HAP-1 (cell line): Measurements from ENCODE around the gene WDR43.
A peak's percentile ranks its signal among the peaks of the same experiment; 100 is the strongest.
"Not testable (repeated sequence)": the region's sequence is repeated elsewhere in the genome, so short reads cannot be mapped to it uniquely, and the experiment has no call there.

ENCODE experiments used
- DNase-seq, 2 experiments: peaks; one replicate each; pipeline ENCODE4 v3.0.0-alpha.2; 2016 to 2020; ENCODE audit warnings: low spot score in 2 of 2
- H3K27me3 ChIP-seq: fragments of 250-450 bp; sonication (Bioruptor Pico); 2 replicates; pipeline ENCODE4 v1.5.1; 2020; ENCODE audit warnings: low read depth, mild to moderate bottlenecking, moderate library complexity
- H3K36me3 ChIP-seq: fragments of 250-450 bp; sonication (Bioruptor Pico); replicated peaks from 2 replicates; pipeline ENCODE4 v1.5.1; 2020; ENCODE audit warnings: mild to moderate bottlenecking
- H3K4me1 ChIP-seq: fragments of 250-450 bp; sonication (Bioruptor Pico); 2 replicates; pipeline ENCODE4 v1.5.1; 2020; ENCODE audit warnings: mild to moderate bottlenecking
- H3K4me3 ChIP-seq: fragments of 250-450 bp; sonication (Bioruptor Pico); 2 replicates; pipeline ENCODE4 v1.5.1; 2020; ENCODE audit warnings: mild to moderate bottlenecking, moderate library complexity
- H3K9me3 ChIP-seq: fragments of 250-450 bp; sonication (Bioruptor Pico); 2 replicates; pipeline ENCODE4 v1.5.1; 2020; ENCODE audit warnings: mild to moderate bottlenecking, moderate library complexity
- in situ Hi-C: fragments of 300-500 bp; cut with MboI; formaldehyde crosslinking; loops from 3 replicates; pipeline ENCODE4 v1.14.3; 2020; ENCODE audit warnings: low sequenced_read_pairs, inconsistent platforms, mixed read lengths

The WDR43 gene

DNA sequence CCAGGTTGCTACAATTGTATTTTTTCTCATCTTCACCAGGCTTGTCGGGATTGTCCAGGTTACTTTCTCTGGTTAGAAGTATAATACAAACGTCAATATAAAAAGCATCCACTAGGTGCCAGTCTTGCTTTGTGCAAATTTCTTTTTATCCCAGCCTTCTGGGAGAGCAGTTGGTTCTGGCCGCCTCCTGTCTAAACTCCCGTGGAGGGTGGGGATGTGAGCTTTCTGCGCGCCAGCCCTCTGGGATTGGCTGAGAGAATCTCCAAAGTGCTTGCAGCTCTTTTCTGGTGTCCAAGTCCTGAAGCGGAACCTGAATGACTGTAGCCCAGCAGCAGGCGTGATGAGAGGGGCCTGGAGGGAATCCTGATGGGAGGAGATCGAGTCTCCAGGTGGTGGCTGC, 64.2 kb downstream of the WDR43 start:
- no peaks in the 10 kb centered on the region for H3K27me3 ChIP-seq
- no peaks in the 10 kb centered on the region for H3K36me3 ChIP-seq
- in situ Hi-C loops = loop anchor here (5.0 to 25.0 kb wide), 3 partner anchors 234 to 1104 kb away; partner anchors contain the start of gene ALK
- no peaks in the 10 kb centered on the region for H3K9me3 ChIP-seq
- no peak overlapping the region for H3K4me3 ChIP-seq
- peaks cover 29% of the 10 kb centered on the region for H3K4me1 ChIP-seq
- peak; percentile 82 to 89 for DNase-seq

GRCh38 chr2:28960401-28960800, 65.9 kb downstream of the WDR43 start:
- H3K4me1 ChIP-seq = peaks cover 12% of the 10 kb centered on the region

GRCh38 chr2:28962505-28962904, 68.0 kb downstream of the WDR43 start:
- Histone ChIP-seq H3K36me3 (no peaks in the 10 kb centered on the region), H3K4me3 (no peak overlapping the region), H3K4me1 (no peaks in the 10 kb centered on the region), H3K27me3 (no peaks in the 10 kb centered on the region), H3K9me3 (no peaks in the 10 kb centered on the region)
- no peak for DNase-seq
- in situ Hi-C loops = loop anchor here (25.0 kb wide), 1 partner anchor 1100 kb away; no protein-coding TSS in a partner anchor

More at GRCh38 chr2:28960401-28960800, 65.9 kb downstream of the WDR43 start:
- in situ Hi-C loops = loop anchor here (25.0 kb wide), 1 partner anchor 1102 kb away; no protein-coding TSS in a partner anchor
- Histone ChIP-seq H3K4me3 (no peak overlapping the region), H3K27me3 (no peaks in the 10 kb centered on the region), H3K36me3 (no peaks in the 10 kb centered on the region), H3K9me3 (no peaks in the 10 kb centered on the region)
- no peak for DNase-seq

DNA sequence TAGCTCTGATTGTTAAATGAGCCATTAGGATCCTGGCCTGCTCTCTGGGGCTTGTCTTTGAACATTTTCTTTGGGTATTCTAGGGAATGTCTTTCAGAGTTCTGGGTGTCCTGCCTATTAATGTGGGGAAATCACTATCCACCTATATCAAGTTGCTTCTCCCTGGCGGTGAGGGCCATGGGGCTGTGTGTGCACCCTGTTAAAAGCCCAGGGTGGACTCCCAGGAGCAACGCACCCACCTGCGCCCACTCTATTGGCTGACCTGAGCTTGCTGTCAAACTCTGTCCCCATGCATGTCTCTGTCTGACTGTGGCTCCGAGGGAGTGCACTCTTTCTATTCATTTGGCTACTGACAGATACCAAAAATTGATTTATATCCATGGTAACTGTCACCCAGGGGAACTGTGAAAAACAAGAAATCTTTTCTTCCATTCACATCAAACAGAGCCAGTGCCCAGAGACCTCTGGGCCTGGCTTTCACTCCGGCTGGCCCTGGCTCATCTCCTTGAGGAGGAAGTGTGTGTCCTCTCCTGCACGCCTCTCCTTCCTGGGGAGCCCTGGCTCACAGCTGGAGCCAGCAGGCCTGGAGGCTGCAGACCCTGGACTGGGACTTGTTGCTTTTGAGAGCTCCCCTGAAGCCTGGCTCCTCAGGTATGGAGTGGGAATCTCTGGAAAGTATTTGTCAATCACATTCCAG, 76.1 kb downstream of the WDR43 start:
- in situ Hi-C loops = loop anchor here (25.0 kb wide), 1 partner anchor 1092 kb away; no protein-coding TSS in a partner anchor
- H3K9me3 ChIP-seq = no peaks in the 10 kb centered on the region; the same call in 1 of the 2 replicates
- H3K36me3 ChIP-seq = no peaks in the 10 kb centered on the region
- no peaks in the 10 kb centered on the region for H3K27me3 ChIP-seq
- DNase-seq = no peak
- H3K4me3 ChIP-seq = no peak overlapping the region
- H3K4me1 ChIP-seq = no peaks in the 10 kb centered on the region

DNA sequence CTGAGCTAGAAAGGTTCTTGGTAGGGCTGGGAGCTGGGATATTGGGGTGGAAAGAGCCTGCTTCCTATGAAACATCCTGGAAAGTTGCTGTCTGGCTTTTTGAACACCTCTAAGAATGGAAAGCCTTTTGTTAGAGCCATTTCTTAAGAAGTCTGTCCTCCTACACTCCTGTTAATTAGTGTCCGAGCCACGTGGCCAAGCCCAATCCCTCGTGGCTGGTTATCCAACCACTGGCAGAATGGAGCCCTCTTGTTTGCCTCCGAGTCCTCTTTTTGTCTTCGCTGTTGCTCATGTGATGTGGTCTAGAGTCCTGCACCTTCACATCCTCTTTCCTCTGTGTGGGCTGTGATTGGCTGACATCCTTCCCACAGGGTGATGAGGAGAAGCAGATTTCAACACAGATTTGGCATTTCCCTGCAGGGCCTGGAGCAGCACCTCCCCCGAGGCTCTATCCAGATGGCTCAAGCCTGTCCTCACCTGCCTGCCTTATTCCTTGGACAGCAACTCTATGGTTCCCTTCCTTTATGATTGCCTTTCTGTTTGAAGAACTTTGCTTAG, 78.4 kb downstream of the WDR43 start:
- DNase-seq = no peak
- Histone ChIP-seq H3K4me1 (no peaks in the 10 kb centered on the region), H3K36me3 (no peaks in the 10 kb centered on the region), H3K27me3 (no peaks in the 10 kb centered on the region), H3K9me3 (no peaks in the 10 kb centered on the region; the same call in 1 of the 2 replicates), H3K4me3 (no peak overlapping the region)
- in situ Hi-C loops = loop anchor here (25.0 kb wide), 1 partner anchor 1089 kb away; no protein-coding TSS in a partner anchor

- Histone ChIP-seq H3K4me1 (no peaks in the 10 kb centered on the region), H3K9me3 (no peaks in the 10 kb centered on the region; the same call in 1 of the 2 replicates), H3K36me3 (no peaks in the 10 kb centered on the region), H3K27me3 (no peaks in the 10 kb centered on the region), H3K4me3 (no peak overlapping the region)
- in situ Hi-C loops = loop anchor here (25.0 kb wide), 1 partner anchor 1088 kb away; no protein-coding TSS in a partner anchor
- DNase-seq = no peak
Observed at GRCh38 chr2:28974252-28974651, 79.8 kb downstream of the WDR43 start.

DNA sequence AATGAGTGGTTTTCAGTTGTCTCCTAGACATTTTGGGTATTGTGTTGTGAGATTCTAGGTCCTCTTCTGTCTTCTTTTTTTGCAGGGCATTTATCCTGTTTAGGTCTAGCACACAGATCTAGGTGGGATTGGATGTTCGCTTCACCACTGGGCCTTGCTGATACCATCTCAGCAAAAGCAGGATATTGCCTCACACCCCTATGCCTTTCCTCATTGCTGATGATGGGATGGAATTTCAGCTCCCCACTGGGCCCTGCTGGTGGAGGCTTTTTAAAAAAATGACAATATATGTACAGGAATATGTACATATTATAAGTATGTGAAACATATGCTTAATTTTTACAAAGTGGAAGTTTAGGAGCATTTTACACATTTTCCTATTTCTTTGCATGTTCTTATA, 81.2 kb downstream of the WDR43 start:
- no peaks in the 10 kb centered on the region for H3K4me1 ChIP-seq
- no peaks in the 10 kb centered on the region for H3K27me3 ChIP-seq
- in situ Hi-C loops = no loop called here
- no peak for DNase-seq
- H3K9me3 ChIP-seq = no peaks in the 10 kb centered on the region; the same call in 1 of the 2 replicates
- no peak overlapping the region for H3K4me3 ChIP-seq
- no peaks in the 10 kb centered on the region for H3K36me3 ChIP-seq

DNA sequence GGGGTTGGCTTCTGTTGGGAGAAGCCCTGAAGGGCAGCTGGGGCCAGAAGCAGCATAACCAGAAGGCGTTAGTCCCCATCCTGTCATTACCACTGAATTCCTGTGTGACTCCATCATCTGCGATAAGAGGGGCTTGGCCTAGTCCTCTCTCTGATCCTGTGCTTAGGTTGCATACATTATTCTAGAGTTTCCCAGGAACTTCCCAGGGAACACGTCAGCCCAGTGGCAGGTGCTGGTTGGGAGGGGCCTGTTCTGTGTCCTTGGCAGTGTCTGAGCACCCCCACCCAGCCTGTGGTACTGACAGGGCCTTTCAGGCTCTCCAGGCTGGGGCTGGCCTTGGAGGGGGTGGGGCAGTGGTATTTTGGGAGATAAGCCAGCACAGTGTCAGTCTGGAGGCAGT, 82.1 kb downstream of the WDR43 start:
- in situ Hi-C loops = no loop called here

DNA sequence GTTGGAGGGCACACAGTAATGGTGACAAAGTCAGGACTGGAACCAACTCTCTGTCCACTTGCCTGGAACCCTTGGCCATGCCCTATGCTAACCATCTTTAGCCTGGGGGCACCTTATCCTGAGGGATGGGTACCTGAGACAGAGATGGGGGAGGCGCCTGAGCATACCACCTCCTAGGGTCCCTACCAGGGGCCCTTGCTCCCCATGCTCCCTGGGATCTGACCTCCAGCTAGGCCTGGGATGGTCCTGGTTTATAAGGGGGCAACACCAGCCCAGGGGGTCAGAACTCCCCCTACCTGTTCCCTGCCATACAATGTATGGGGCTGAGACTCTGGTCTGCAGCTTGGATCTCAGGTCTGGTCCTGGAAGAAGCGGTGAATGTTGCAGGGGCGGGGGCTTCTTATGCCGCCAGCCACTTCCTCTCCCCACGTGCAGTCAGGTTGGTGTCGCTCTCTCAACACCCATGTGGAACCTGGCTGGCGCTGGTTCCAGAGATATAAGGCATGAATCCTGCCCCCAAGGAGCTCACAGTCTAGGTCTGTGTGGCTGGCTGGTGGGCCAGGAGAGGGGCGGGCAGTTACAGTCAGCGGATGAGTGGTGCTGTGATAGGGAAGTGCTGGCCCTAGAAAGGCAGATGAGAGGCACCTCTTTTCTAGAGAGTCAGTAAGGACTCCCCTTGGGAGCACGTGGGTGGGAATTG, 82.9 kb downstream of the WDR43 start:
- Histone ChIP-seq H3K4me1 (no peaks in the 10 kb centered on the region), H3K27me3 (no peaks in the 10 kb centered on the region), H3K9me3 (no peaks in the 10 kb centered on the region; the same call in 1 of the 2 replicates), H3K36me3 (no peaks in the 10 kb centered on the region), H3K4me3 (no peak overlapping the region)
- no peak for DNase-seq
- in situ Hi-C loops = no loop called here

More for the DNA sequence above, 82.1 kb downstream of the WDR43 start:
- Histone ChIP-seq H3K4me1 (no peaks in the 10 kb centered on the region), H3K36me3 (no peaks in the 10 kb centered on the region), H3K27me3 (no peaks in the 10 kb centered on the region), H3K9me3 (no peaks in the 10 kb centered on the region; the same call in 1 of the 2 replicates), H3K4me3 (no peak overlapping the region)
- no peak for DNase-seq

GRCh38 chr2:28978001-28978400, 83.5 kb downstream of the WDR43 start:
- in situ Hi-C loops = not testable (repeated sequence)

GRCh38 chr2:28978606-28979005, 84.1 kb downstream of the WDR43 start:
- in situ Hi-C loops = no loop called here
- Histone ChIP-seq H3K27me3 (no peaks in the 10 kb centered on the region), H3K4me1 (no peaks in the 10 kb centered on the region), H3K4me3 (no peak overlapping the region), H3K36me3 (no peaks in the 10 kb centered on the region), H3K9me3 (no peaks in the 10 kb centered on the region; the same call in 1 of the 2 replicates)
- no peak for DNase-seq

More at GRCh38 chr2:28978001-28978400, 83.5 kb downstream of the WDR43 start:
- DNase-seq, H3K9me3 ChIP-seq, H3K4me1 ChIP-seq, H3K36me3 ChIP-seq, H3K4me3 ChIP-seq, H3K27me3 ChIP-seq: not testable (repeated sequence)

- Histone ChIP-seq H3K27me3 (no peaks in the 10 kb centered on the region), H3K9me3 (no peaks in the 10 kb centered on the region; the same call in 1 of the 2 replicates), H3K4me1 (no peaks in the 10 kb centered on the region), H3K36me3 (no peaks in the 10 kb centered on the region), H3K4me3 (no peak overlapping the region)
- in situ Hi-C loops = no loop called here
- no peak for DNase-seq
Observed at GRCh38 chr2:28979041-28979440, 84.6 kb downstream of the WDR43 start.

- no peak for DNase-seq
- Histone ChIP-seq H3K27me3 (no peaks in the 10 kb centered on the region), H3K9me3 (no peaks in the 10 kb centered on the region), H3K36me3 (no peaks in the 10 kb centered on the region), H3K4me3 (no peak overlapping the region), H3K4me1 (no peaks in the 10 kb centered on the region)
- in situ Hi-C loops = no loop called here
Observed at GRCh38 chr2:28979576-28980366, 85.3 kb downstream of the WDR43 start.
